Esophagus muscularis mucosa (tissue), 4 donors: ENCODE measurements around the gene PARP12. TPM values are rescaled to one million over a fixed set of nuclear protein-coding genes. Genes with fewer than 3 reads are reported as not detected.

Source experiments
- DNase-seq: peaks from one replicate; pipeline ENCODE4 v3.0.0-alpha.2; 2017; ENCODE audit errors: extremely low spot score
- H3K27ac ChIP-seq, 4 donors: fragments of 200-600 bp; sonication (generic); replicated peaks in 1 of 4; 1 replicate in 3 of 4; 2 replicates in 1 of 4; pipeline ENCODE4 v1.5.1; 2016 to 2019; ENCODE audit warnings: mild to moderate bottlenecking in 1 of 4
- H3K27me3 ChIP-seq, 4 donors: fragments of 200-600 bp; sonication (generic); one replicate each; pipeline versions ENCODE4 v1.5.1 to v1.6.0; 2016 to 2019
- H3K36me3 ChIP-seq, 4 donors: fragments of 200-600 bp; sonication (generic); one replicate each; pipeline ENCODE4 v1.5.1; 2016 to 2019
- H3K4me1 ChIP-seq, 4 donors: fragments of 200-600 bp; sonication (generic); one replicate each; pipeline ENCODE4 v1.5.1; 2016 to 2019
- H3K4me3 ChIP-seq, 4 donors: fragments of 200-600 bp; sonication (generic); 1 replicate in 2 of 4; 2 replicates in 2 of 4; pipeline ENCODE4 v1.5.1; 2016 to 2019; ENCODE audit warnings: mild to moderate bottlenecking in 4 of 4, moderate library complexity in 1 of 4
- H3K9me3 ChIP-seq, 4 donors: fragments of 200-600 bp; sonication (generic); 1 replicate in 3 of 4; 2 replicates in 1 of 4; pipeline ENCODE4 v1.5.1; 2016 to 2019
- EP300 ChIP-seq: sonication (generic); formaldehyde crosslinking; IDR thresholded peaks from one replicate; pipeline ENCODE4 v1.6.1; 2017; ENCODE audit warnings: antibody characterized with exemption
- POLR2A ChIP-seq: fragments of 450-650 bp; IDR thresholded peaks from one replicate; pipeline ENCODE4 v1.6.1; 2017; ENCODE audit warnings: antibody characterized with exemption, moderate library complexity, mild to moderate bottlenecking, low read depth
- POLR2AphosphoS5 ChIP-seq, 2 donors: sonication (generic); formaldehyde crosslinking; IDR thresholded peaks; one replicate each; pipeline ENCODE4 v1.6.1; 2017; ENCODE audit warnings: antibody characterized with exemption in 2 of 2
- WGBS: methylation state at CpG from one replicate; pipeline ENCODE4 v1.1.5; 2018; 5-methylcytosine and 5-hydroxymethylcytosine counted together
- intact Hi-C: fragments of 100-400 bp; cut with DNase I; formaldehyde crosslinking; loops from one replicate; pipeline ENCODE4 v1.15.1; 2023
- total RNA-seq, 4 donors: library from RNA; depleted of rRNA; stranded (reverse); fragments of >200 nt; gene quantifications; one replicate each; pipeline versions ENCODE4 v1.1.0 to v1.2.1, GENCODE V29; 2016
- TF ChIP-seq, protein P1 (sequence below), 3 experiments: fragments of 200-600 bp in 2 of 3; fragments of 450-650 bp in 1 of 3; sonication (generic) in 2 of 3; IDR thresholded peaks; one replicate each; pipeline ENCODE4 v1.5.1; 2017 to 2019; ENCODE audit warnings: antibody characterized with exemption in 3 of 3, mild to moderate bottlenecking in 2 of 3, moderate library complexity in 1 of 3

The PARP12 gene
- total RNA-seq, 4 donors from 2014 or later, result 20.6 to 24.5 (median 23.4) TPM

- Histone ChIP-seq H3K9me3 (no peaks in the 10 kb centered on the region), H3K27me3 (no peaks in the 10 kb centered on the region), H3K4me1 (peaks cover 0 to 13% (median 11%) of the 10 kb centered on the region in 4 donors), H3K36me3 (no peaks in the 10 kb centered on the region), H3K27ac (no peak overlapping the region), H3K4me3 (no peak overlapping the region)
- WGBS, result 86% methylated on average over 14 of the region's 14 CpGs
- intact Hi-C loops, result no loop called here
- no peak for DNase-seq
- TF ChIP-seq EP300, result no peak
- TF ChIP-seq, protein P1, sequence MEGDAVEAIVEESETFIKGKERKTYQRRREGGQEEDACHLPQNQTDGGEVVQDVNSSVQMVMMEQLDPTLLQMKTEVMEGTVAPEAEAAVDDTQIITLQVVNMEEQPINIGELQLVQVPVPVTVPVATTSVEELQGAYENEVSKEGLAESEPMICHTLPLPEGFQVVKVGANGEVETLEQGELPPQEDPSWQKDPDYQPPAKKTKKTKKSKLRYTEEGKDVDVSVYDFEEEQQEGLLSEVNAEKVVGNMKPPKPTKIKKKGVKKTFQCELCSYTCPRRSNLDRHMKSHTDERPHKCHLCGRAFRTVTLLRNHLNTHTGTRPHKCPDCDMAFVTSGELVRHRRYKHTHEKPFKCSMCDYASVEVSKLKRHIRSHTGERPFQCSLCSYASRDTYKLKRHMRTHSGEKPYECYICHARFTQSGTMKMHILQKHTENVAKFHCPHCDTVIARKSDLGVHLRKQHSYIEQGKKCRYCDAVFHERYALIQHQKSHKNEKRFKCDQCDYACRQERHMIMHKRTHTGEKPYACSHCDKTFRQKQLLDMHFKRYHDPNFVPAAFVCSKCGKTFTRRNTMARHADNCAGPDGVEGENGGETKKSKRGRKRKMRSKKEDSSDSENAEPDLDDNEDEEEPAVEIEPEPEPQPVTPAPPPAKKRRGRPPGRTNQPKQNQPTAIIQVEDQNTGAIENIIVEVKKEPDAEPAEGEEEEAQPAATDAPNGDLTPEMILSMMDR (IDR thresholded peaks at IDR 0.05), result no peak
- no peak for TF ChIP-seq POLR2AphosphoS5 (IDR thresholded peaks at IDR 0.05)
- no peak for TF ChIP-seq POLR2A
Measured at GRCh38 chr7:139992353-139993044, 70.3 kb downstream of the PARP12 start.

DNA sequence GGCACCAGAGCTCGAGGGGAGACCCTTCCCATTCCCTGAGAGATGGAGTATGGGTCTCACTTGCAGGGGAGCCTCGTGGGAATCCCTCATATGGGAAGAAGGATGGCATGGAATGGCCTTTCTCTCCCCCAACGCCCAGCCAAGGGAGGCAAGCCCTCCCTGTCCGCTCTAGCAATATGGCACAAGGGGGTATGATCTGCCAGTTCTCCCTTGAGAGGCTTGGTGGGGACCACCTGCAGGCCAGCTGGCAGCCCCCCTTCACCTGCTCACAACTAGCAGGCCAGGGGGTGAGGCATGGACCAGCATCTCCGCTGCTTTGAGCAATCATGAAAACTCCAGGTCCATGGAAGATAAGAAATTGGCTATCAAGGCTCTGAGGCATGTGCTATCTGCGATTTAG lies 70.8 kb downstream of the PARP12 start:
- 93% methylated on average over 6 of the region's 6 CpGs for WGBS
- H3K27ac ChIP-seq, result no peak overlapping the region
- no peak for DNase-seq
- no peaks in the 10 kb centered on the region for H3K36me3 ChIP-seq
- no peak overlapping the region for H3K4me3 ChIP-seq
- TF ChIP-seq POLR2A (no peak), POLR2AphosphoS5 (IDR thresholded peaks at IDR 0.05) (no peak), EP300 (no peak)
- TF ChIP-seq, protein P1 (IDR thresholded peaks at IDR 0.05), result no peak
- peaks cover 0 to 13% (median 11%) of the 10 kb centered on the region in 4 donors for H3K4me1 ChIP-seq
- H3K9me3 ChIP-seq, result no peaks in the 10 kb centered on the region
- intact Hi-C loops, result no loop called here
- H3K27me3 ChIP-seq, result no peaks in the 10 kb centered on the region

DNA sequence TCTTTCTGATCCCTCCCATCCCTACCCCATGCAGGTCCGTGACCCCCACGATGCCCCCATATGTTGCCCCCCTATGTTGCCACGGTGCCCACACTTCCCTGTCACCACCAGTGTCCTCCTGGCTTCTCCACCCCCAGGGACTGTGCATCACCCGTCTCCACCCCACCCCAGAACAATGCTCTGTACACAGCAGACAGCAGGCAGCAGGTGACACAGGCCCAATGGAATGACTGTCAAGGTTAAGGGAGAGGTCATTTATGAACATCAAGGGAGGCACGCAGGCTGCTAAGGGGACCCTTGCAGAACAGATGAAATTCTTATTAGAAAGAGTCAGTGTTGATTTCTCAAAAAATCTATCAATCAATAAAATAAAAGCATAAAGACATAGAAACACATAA lies 71.5 kb downstream of the PARP12 start:
- WGBS, result 90% methylated on average over 5 of the region's 5 CpGs
- DNase-seq, result no peak
- H3K4me3 ChIP-seq, result no peak overlapping the region
- intact Hi-C loops, result no loop called here
- no peaks in the 10 kb centered on the region for H3K27me3 ChIP-seq
- no peak overlapping the region for H3K27ac ChIP-seq
- no peak for TF ChIP-seq EP300
- H3K4me1 ChIP-seq, result peaks cover 0 to 13% (median 11%) of the 10 kb centered on the region in 4 donors
- H3K9me3 ChIP-seq, result no peaks in the 10 kb centered on the region
- no peaks in the 10 kb centered on the region for H3K36me3 ChIP-seq

- intact Hi-C loops, result no loop called here
- Histone ChIP-seq H3K4me3 (no peak overlapping the region), H3K27ac (no peak overlapping the region), H3K27me3 (no peaks in the 10 kb centered on the region), H3K36me3 (no peaks in the 10 kb centered on the region), H3K9me3 (no peaks in the 10 kb centered on the region), H3K4me1 (peaks cover 0 to 12% (median 11%) of the 10 kb centered on the region in 4 donors)
- DNase-seq, result no peak
- WGBS, result 94% methylated on average over 22 of the region's 22 CpGs
- TF ChIP-seq POLR2AphosphoS5 (IDR thresholded peaks at IDR 0.05) (no peak), POLR2A (no peak), EP300 (no peak)
- TF ChIP-seq, protein P1 (IDR thresholded peaks at IDR 0.05), result no peak
Measured at GRCh38 chr7:139990571-139991268, 72.0 kb downstream of the PARP12 start.

GRCh38 chr7:139990142-139990535 lies 72.6 kb downstream of the PARP12 start:
- intact Hi-C loops, result no loop called here
- no peaks in the 10 kb centered on the region for H3K36me3 ChIP-seq
- WGBS, result 94% methylated on average over 9 of the region's 10 CpGs
- no peaks in the 10 kb centered on the region for H3K27me3 ChIP-seq
- no peak overlapping the region for H3K27ac ChIP-seq
- H3K4me3 ChIP-seq, result no peak overlapping the region
- TF ChIP-seq POLR2AphosphoS5 (IDR thresholded peaks at IDR 0.05) (no peak), EP300 (no peak), POLR2A (no peak)
- TF ChIP-seq, protein P1 (IDR thresholded peaks at IDR 0.05), result no peak
- H3K4me1 ChIP-seq, result peaks cover 0 to 6% (median 6%) of the 10 kb centered on the region in 4 donors
- H3K9me3 ChIP-seq, result no peaks in the 10 kb centered on the region
- DNase-seq, result no peak
